ENCODE measurements around the gene GAS5.
"Not testable (repeated sequence)": the region's sequence is repeated elsewhere in the genome, so short reads cannot be mapped to it uniquely, and the experiment has no call there.

GAS5 gene

DNA sequence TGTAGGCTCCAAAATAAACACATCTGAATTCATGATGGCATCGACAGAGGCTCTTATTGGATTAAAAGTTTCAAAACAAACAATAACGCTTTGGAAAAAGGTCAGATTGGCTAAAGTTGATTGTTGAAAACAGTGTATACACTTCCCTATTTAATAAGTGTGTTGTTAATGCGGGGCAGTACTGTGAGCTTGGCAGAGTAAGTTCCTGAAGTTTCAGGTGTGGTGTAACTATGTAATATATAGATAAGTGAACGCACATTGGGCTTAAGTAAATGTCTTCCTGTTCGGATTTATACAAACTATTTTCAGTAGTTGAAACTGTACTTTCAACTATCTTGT lies 1.2 kb upstream of the GAS5 start:
- DNase-seq (ENCODE audit: low spot score) = no peak

DNA sequence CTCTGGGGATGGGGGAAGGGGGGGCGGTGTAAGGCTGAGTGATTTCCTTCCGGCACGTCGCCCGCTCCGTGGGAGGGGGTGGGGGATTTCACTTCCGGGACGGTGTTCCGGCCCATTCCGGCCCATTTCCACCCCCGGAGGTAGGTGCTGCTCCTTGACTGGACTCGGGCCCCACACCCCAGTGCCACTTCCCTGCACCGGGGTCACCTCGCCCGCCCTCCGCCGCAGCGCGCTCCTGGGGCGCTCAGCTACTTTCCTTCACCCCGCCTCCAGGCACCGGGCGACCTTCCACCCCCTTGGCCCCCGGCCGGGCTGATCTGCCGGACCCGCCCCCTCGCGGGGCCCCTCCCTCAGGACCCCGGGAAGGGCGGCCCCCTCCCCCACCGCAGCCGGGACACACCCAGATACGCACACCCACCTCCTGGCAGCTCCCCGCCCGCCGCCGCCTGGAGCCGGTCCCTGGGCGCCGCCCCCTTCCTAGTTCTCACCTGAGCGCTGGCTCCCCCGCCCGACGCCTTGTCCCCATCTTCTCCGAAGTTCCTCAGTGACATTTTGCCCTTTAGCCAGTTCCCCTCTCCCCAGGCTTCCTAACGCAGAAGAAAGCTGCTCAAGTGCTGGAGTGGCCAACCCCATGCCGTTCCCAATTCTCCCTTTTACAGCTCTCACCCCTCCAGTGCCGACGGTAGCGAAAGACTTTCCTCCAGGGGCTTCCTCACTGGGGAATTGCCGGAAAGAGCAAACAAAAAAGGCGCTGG lies 654 bp upstream of the GAS5 start, which contains the start of gene ZBTB37:
Gene ZBTB37 (plus strand): TSS at position 115 of the 755 bp plus-strand sequence. CDS start 1,846 bp downstream, outside the sequence.
- DNase-seq (ENCODE audit: low spot score) = peak; percentile 72

DNA sequence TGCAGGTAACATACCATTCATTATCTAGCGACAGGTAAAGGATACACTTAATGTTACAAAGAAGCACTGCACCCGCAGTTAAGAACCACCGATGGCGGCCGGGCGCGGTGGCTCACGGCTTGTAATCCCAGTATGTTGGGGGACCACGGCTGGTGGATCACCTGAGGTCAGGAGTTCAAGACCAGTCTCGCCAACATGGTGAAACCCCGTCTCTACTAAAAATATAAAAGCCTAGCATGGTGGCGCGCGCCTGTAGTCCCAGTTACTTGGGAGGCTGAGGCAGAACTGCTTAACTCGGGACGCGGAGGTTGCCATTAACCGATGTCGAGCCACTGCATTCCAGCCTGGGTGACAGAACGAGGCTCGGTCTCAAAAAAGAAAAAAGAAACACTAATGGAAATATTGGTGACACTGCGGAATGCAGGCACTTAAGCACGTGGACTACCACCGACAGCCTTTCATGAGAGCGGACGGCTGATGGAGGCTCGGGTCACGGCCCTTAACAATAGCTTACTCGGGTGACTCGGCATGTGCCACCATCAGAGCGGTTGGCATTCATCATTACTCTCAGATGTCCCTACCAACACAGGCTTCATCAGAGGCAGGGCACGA lies 542 bp downstream of the GAS5 start:
- no peak for DNase-seq (ENCODE audit: low spot score)

DNA sequence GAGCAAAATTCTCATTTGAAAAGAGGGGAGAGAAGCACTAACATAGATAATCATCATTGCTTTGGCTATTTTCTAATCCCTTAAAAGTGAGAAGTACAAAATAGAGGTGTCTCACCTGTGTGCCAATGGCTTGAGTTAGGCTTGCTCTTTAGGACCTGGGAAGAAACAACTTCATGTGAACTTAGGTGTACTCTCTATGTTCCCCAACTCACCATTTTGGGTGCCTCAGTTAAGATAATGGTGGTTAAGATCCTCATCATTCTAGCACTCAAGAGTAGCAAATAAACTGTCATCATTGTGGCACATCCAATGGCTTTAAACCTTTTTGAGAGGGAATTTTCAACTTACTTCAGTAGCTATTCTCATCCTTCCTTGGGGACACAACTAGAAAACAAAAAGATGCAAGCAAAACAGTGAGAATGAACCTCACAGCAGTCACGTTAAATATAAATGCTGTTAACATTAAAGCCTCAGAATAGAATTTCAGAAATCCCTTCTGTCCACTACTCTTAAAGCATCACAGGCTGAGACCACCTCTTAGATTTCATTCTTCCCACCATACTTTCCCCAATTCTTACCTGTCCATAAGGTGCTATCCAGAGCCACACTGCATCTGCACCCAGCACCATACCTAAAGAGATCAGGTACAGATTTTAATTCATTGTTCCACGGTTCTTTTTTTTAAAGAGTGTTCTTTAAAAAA lies 1.2 kb downstream of the GAS5 start:
- DNase-seq (ENCODE audit: low spot score) = no peak

DNA sequence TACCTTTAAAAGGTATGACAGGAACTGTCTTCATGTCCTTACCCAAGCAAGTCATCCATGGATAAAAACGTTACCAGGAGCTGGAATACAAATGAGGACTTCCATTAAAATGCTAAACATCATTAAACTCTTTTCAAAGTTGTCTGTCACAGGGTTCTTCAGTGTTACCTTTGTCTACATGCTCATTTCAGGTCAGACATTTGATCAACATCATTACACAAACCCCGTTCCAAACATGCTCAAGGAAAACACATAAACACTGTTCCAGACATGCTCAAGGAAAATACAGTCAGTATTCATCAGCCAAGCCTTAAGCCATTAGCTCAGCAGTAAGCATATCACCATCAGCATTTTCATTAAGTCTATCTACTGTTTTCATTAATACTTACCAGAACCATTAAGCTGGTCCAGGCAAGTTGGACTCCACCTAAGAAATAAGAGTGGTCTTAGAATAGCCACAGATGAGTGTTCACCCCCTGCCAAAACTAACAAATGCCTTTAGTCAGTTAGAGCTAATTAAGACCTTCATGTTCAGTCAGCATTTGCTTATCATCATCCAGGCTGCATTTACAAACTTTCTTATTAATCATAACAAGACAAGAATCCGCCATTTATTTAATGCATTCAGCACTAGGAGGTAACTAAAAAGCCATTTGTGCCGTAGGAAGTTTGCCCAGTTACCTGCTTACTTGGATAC lies 2.2 kb downstream of the GAS5 start:
- no peak for DNase-seq (ENCODE audit: low spot score)

DNA sequence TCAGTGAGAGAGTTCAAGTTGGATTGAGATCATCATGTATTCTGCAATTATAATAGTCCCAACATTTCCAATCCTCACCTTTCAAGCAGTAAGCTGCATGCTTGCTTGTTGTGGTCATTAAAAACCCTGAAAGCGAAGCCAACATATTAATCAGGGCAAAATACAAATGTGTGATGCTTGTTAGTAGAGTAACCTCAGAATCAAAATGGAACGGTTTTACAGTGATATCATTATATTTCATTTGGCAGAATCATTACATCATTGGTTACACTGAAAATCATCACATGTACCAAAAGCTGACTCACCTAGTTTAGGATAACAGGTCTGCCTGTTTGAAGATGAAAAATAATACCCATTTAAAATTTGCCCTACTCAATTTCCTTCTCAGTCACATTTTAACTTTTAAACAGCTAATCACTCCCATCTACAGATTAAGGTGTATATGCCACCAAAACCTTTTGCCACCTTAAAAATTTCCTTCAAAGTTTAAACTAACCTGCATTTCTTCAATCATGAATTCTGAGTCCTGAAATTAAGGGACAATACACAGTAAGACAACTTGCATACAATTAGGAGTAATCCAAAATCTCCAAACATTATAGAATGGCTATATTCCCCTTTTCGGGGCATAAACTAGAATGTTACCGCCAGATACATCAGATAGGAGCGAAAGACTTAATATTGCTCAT lies 3.5 kb downstream of the GAS5 start:
- DNase-seq (ENCODE audit: low spot score) = no peak

DNA sequence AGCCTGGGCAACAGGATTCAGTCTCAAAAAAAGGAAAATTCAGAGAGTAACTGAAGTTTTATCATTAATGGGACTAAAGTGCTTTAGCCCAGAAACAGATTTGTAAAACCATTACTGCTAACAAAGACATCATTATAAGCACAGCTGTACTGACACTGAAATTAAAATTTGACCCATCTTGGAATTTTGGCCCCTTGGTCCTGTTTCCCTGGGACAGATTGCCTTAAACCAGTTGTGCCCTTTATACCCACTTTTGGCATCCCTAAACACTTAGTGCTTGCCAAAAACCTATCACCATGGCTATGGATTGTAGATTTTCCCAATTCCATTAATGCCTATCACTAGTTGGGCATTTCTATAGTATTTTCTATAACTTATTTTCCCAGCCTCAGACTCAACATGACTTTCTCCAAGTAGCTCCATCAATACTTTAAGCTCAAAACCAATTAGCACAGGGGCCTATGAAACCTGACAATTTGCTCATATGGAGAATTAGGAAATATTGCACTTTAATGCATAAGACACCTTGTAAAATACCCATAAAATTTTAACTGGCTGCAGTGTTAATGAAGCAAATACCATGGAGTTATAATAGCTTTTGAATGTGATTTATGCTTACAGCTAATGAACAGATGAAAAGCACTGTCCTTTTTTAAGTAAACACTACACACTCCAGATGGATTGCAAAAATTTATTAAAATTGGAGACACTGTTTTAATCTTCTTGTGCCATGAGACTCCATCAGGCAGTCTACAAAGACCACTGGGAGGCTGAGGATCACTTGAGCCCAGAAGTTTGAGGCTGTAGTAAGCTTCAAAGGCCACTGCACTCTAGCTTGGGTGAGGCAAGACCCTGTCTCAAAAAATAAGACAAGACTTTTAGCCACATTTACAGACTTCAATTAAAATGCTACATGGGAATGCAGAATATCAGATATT lies 4.3 kb downstream of the GAS5 start:
- no peak for DNase-seq (ENCODE audit: low spot score)

DNA sequence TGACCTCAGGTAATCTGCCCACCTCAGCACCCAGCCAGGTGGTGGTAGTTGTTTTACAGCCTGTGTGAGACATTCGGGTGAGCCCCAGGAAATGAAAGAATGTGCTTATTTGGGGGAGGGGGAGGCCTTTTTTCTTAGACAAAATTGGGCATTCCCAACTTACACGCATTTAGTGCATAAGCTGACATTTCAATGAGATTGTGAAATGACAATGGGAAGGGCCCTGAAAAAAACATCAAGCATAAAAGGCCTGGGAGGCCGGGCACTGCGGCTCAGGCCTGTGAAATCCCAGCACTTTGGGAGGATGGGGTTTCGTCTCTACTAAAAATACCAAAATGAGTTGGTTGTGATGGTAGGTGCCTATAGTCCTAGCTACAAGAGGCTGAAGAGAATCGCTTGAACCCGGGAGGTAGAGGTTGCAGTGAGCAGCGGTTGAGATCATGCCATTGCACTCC lies 5.0 kb downstream of the GAS5 start:
- DNase-seq (ENCODE audit: low spot score) = no peak

DNA sequence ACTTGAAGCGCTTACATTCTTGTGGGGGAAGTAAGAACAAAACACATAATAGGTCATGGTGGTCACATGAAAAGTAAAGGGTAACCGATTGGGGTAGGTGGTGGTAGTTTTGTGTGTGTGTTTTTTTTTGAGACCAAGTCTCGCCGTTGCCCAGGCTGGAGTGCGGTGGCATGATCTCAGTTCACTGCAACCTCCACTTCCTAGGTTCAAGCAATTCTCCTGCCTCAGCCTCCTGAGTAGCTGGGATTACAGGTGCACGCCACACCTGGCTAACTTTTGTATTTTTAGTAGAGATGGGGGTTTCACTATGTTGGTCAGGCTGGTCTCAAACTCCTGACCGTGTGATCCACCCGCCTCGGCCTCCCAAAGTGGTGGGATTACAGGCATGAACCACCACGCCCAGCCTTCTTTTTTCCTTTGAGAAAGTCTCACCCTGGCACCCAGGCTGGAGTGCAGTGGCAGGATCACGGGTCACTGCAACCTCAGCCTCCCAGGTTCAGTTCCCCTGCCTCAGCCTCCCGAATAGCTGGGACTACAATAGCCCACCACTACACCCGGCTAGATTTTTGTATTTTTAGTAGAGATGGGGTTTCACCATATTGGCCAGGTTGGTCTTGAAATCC lies 5.5 kb downstream of the GAS5 start:
- DNase-seq (ENCODE audit: low spot score) = not testable (repeated sequence)

DNA sequence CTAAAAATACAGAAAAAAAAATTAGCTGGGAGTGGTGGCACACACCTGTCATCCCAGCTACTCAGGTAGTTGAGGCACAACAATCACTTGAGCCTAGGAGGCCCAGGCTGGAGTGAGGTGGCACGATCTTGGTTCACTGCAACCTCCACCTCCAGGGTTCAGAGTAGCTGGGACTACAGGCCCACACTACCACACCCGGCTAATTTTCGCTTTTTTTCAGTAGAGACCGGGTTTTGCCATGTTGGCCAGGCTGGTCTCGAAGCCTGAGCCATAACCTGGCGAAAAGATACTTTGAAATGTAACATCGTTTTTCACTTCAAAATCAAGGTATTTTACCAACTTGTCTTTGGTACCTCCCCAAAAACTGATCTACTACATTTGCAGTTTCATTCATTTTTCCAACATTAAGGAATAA lies 6.1 kb downstream of the GAS5 start:
- no peak for DNase-seq (ENCODE audit: low spot score)

DNA sequence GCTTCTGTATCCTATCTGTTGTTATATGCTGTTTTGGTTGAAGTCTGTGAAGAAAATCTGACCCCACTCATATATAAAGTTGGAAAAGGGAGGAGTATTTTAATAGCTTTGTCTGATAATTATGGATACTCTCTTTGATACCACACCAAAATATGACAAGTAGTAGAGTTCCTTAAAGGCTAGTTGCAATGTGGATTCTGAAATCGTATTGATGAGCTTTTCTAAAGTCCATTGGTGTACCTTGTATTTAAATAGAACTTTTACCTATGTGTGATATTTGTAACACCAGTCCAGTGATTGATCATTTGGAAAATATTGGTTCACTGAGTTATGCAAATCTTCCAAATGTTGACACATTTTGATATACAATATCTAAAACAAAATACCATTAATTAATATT lies 7.7 kb downstream of the GAS5 start:
- no peak for DNase-seq (ENCODE audit: low spot score)

DNA sequence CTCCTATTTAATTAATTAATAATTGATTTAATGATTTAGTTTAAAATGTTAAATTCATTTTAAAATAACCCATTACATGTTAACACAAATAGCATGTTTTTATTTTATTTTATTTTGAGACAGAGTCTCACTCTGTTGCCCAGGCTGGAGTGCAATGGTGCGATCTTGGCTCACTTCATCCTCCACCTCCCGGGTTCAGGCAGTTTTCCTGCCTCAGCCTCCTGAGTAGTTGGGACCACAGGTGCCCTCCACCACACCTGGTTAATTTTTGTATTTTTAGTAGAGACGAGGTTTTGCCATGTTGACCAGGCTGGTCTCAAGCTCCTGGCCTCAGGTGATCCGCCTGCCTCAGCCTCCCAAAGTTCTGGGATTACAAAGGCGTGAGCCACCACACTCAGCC lies 8.2 kb downstream of the GAS5 start:
- DNase-seq (ENCODE audit: low spot score) = not testable (repeated sequence)

DNA sequence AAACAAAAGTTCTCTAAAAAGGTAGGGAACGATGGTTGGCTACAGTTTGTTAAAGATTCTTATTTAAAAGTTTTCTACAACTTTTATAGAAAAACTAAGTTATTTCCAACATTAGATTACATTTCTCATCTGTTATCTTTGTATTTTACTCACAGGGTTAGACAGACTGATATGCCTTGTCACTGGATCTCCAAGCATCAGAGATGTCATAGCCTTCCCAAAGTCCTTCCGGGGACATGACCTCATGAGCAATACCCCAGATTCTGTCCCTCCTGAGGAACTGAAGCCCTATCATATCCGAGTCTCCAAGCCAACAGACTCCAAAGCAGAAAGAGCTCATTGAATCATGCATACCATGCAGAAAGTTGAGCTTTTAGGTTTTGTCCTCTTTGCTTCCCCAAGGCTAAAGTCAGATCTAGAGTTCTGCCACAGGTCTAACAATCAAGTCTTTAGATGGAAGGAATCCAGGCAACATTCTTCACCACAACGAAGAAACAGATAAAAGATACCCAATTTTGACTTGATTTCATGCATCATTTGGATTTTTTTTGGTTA lies 10.3 kb downstream of the GAS5 start:
- DNase-seq (ENCODE audit: low spot score) = no peak

DNA sequence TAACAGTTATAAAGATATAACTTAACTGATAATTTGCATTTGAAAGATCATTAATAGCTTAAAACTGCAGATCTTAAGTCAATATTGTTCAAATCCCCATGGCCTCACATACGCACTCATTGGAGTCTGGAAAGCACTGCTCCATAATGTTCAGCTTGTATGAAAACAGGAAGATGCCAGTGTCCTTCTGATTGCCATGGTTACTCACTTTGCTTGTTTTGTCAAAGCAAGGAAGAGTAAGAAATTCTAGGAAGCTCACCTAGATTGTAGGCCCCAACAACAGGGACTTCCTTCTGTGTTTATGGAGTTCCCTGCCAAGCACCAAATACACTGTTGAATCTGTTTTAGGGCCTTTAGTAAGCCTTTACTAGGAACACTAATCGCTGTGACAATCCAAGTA lies 10.9 kb downstream of the GAS5 start:
- no peak for DNase-seq (ENCODE audit: low spot score)

DNA sequence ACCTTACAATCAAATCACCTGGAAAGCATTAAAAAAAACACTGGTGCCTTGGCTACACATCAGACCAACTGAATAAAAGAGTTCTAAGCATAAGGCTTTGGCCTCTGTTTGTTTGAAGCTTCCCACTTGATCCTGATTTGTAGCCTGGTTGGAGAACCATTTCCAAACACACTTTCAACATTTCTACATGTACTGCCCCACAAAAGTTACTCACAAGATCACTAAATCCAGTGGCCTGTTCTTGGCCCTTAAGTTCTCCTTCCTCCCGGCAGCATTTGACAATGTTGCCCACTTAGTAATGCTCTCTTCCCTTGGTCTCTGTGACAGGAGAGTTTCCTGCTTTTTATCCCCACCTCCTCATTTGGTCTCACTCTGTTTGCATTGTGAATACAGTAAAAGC lies 11.8 kb downstream of the GAS5 start:
- DNase-seq (ENCODE audit: low spot score) = no peak

DNA sequence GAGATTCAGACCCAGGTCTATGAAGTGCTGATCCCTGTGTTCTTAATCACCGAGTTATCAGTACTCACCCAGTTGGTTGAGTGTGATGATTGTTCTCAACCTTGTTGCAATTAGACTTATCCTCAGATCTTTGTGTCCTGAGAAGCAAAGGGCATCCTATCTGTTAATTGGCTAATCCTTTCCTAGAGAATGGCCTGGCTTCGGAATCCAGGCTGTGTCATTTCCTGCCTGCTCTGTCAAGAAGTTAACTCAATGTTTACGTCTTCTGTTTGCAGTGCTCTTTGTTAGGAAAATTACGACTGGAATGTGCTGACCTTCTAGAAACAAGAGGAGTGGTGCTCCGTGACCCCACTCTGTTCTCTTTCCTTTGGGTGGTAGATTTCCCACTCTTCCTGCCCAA lies 14.7 kb downstream of the GAS5 start:
- DNase-seq (ENCODE audit: low spot score) = peak; percentile 32

DNA sequence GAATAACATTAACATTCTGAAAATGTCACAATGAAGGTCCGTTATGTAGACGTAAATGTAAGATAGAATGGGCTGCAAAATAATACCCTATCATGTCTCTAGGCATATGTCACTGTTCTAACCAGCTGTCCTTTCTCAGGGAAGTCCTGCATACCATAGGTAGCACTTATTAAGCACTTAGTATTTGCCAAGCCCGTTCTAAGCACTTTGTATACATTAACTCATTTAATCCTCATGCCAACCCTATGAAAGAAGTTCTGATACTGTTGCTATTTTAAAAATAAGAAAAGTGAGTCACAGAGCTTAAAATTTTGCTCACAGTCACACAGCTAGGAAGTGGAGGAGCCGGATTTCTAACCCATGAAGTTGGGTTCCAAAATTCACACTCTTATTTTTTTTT lies 15.7 kb downstream of the GAS5 start:
- DNase-seq (ENCODE audit: low spot score) = no peak

DNA sequence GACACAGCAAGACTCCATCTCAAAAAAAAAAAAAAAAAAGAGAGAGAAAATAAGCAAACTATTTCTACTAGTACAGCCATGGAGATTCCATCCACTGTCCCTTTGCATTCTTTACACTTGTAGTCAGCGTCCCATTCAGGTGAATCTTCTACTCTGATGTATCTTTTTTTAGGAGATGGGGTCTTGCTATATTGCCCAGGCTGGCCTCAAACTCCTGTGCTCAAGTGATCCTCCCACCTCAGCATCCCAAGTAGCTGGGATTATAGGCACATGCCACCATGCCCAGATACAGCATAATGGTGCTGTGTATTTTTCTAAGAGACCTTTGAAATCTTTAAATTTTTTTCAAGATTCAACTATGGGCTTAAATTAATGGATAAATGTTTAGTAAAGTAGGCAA lies 35.0 kb downstream of the GAS5 start:
- no peak for DNase-seq (ENCODE audit: low spot score)

DNA sequence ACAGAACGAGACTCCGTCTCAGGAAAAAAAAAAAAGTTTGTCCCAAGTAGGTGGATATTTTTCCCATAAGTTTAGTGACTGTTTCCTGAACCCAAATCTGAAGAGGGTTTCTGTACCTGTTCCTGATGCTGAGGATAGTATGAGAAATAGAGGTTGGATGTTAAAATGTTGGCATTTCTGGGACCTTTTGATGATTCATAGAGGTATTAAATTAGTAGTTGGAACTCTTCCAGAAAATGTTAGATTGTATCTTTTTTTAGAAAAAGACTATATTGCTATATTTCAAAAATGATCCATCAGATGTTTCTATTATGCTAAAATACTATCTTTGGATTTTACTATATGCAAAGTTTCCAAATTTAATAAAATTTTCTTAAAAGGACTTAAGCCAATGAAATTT lies 40.2 kb downstream of the GAS5 start:
- no peak for DNase-seq (ENCODE audit: low spot score)

Measured in AG08396 (cell line).